ENCODE results near the gene TAB2.
"Not testable (repeated sequence)": the region's sequence is repeated elsewhere in the genome, so short reads cannot be mapped to it uniquely, and the experiment has no call there.

The TAB2 gene

DNA sequence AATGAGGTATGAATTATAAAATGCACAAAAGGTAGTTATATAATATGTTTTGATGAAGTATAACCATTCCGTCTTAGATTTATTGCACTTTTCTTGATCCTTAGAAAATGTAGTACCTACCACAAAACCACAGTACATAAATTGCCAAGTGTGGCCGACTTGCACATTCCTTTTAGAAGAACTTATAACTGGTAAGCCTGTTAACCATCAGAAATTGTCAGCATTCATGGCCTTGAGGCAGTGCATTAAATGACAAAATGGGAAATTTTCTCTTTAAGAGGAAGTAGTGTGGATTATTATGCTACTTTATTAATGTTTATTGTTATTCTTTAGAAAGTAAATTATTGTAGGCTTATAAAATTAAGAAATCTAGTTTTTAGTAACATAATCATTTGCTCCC is 29.6 kb downstream of the TAB2 start:
- no peak overlapping the region for H3K4me3 ChIP-seq (replicated peaks; ENCODE audit: low read depth, low read length)
- TF ChIP-seq, protein P1, sequence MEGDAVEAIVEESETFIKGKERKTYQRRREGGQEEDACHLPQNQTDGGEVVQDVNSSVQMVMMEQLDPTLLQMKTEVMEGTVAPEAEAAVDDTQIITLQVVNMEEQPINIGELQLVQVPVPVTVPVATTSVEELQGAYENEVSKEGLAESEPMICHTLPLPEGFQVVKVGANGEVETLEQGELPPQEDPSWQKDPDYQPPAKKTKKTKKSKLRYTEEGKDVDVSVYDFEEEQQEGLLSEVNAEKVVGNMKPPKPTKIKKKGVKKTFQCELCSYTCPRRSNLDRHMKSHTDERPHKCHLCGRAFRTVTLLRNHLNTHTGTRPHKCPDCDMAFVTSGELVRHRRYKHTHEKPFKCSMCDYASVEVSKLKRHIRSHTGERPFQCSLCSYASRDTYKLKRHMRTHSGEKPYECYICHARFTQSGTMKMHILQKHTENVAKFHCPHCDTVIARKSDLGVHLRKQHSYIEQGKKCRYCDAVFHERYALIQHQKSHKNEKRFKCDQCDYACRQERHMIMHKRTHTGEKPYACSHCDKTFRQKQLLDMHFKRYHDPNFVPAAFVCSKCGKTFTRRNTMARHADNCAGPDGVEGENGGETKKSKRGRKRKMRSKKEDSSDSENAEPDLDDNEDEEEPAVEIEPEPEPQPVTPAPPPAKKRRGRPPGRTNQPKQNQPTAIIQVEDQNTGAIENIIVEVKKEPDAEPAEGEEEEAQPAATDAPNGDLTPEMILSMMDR (IDR thresholded peaks at IDR 0.05; ENCODE audit: low read depth, low read length, missing control alignments) = no peak
- no peak for DNase-seq (ENCODE audit: extremely low read depth, low read depth)

DNA sequence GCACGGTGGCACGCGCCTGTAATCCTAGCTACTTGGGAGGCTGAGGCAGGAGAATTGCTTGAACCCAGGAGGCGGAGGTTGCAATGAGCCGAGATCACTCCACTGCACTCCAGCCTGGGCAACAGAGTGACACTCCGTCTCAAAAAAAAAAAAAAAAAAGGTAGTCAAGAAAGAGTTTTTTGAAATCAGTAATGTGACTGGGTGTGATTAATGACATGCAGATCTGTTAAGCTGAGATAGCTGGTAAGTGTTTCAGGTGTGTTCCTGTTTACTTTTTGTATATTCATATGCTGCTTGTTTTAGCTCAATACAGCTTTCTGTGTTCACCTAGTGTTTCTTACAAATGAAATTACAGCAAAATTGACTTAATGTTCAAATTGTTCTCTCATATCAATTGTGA is 31.8 kb downstream of the TAB2 start:
- not testable (repeated sequence) for DNase-seq (ENCODE audit: extremely low read depth, low read depth); H3K4me3 ChIP-seq (replicated peaks; ENCODE audit: low read depth, low read length)

DNA sequence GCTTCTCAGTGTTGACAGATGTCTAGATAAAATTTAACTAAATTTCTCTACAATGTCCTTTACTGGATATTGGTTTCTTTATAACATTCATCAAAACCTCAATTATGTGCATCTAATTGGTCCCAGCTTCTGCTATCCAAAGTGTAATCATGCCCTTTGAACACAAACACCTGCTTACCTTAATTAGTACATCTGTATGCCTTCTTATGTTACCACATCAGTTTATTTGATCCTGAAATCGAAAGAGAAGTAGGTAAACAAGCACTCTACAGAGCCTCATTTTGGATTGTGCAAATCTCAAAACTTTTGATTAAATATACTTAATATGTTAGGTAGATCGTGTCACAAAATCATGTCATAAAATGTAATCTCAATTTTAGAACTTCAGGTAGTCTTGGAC is 36.5 kb downstream of the TAB2 start:
- DNase-seq (ENCODE audit: extremely low read depth, low read depth) = no peak
- H3K4me3 ChIP-seq (replicated peaks; ENCODE audit: low read depth, low read length) = no peak overlapping the region
- TF ChIP-seq, protein P1 (IDR thresholded peaks at IDR 0.05; ENCODE audit: low read depth, low read length, missing control alignments) = no peak

DNA sequence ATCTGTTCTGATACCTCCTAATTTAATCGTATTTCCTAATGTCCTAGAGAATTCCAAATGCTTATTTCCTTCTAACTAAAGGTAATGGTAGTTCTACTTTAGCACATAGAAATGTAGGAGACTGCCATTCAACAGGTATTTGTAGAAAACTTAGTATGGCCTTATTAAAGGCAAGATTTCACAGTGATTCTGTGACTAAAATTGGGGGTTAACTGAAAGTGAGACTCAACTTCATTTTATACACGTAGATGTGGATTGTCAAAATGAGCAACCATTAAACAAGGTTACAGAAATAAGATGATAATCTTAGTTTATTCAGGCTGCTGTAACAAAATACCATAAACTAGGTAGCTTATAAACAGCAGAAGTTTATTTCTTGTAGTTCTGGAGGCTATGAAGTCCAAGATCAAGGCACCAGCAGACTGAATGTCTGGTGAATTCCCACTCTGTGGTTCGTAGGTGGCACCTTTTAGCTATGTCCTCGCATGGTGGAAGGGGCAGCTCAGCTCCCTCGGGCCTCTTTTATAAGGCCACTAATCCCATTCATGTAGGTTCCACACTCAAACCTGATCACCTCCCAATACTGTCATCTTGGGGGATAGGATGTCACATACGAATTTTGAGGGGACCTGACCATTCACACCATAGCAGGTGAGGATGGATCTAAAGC is 38.7 kb downstream of the TAB2 start:
- TF ChIP-seq, protein P1 (IDR thresholded peaks at IDR 0.05; ENCODE audit: low read depth, low read length, missing control alignments) = no peak

DNA sequence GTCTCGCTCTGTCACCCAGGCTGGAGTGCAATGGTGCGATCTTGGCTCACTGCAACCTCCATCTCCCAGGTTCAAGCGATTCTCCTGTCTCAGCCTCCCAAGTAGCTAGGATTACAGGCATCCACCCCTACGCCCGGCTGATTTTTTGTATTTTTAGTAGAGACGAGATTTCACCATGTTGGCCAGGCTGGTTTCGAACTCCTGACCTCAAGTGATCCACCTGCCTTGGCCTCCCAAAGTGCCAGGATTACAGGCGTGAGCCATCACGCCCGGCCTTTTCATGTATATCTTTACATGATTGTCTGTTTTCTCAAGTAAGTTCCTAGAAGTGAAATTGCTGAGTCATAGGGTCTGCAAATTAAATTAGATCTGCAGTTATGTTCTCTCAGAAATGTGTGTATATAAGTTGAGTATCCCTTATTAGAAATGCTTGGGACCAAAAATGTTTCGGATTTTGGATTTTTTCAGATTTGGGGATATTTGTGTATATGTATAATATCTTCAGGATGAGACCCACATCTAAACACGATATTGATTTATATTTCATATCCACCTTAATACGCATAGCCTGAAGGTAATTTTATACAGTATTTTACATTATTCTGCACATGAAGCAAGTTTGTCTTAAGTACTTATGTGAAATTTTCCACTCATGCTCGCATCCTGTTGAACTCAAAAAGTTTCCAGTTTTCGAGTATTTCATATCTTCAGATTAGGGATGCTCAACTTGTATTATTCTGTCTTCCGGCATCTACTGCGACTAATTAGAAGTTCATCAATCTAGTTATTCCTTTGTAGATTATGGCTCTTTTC is 40.4 kb downstream of the TAB2 start:
- no peak for DNase-seq (ENCODE audit: extremely low read depth, low read depth)

More for the DNA sequence above, 38.7 kb downstream of the TAB2 start:
- no peak for DNase-seq (ENCODE audit: extremely low read depth, low read depth)
- H3K4me3 ChIP-seq (replicated peaks; ENCODE audit: low read depth, low read length) = no peak overlapping the region

DNA sequence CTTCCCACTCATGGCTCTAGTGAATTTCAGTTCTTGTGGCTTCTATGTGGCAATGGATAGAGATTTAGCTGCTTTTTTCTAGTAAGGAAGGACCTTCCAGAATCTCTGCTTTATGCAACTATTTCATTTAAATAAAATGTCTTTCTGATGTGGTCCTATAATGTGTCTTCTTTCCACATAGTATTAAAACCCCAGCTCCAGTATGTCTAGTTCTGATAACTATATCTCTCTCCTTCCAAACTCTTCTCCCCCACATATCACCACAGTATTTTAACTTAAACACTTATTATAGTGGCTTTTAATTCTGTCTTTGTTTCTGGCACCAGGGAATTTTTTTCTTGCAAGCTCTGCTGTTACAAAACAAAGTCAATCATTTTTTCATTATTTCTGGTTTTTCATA is 41.9 kb downstream of the TAB2 start:
- no peak for DNase-seq (ENCODE audit: extremely low read depth, low read depth)
- TF ChIP-seq, protein P1 (IDR thresholded peaks at IDR 0.05; ENCODE audit: low read depth, low read length, missing control alignments) = no peak
- H3K4me3 ChIP-seq (replicated peaks; ENCODE audit: low read depth, low read length) = no peak overlapping the region

More for the DNA sequence above, 40.4 kb downstream of the TAB2 start:
- no peak overlapping the region for H3K4me3 ChIP-seq (replicated peaks; ENCODE audit: low read depth, low read length)
- TF ChIP-seq, protein P1 (IDR thresholded peaks at IDR 0.05; ENCODE audit: low read depth, low read length, missing control alignments) = no peak

DNA sequence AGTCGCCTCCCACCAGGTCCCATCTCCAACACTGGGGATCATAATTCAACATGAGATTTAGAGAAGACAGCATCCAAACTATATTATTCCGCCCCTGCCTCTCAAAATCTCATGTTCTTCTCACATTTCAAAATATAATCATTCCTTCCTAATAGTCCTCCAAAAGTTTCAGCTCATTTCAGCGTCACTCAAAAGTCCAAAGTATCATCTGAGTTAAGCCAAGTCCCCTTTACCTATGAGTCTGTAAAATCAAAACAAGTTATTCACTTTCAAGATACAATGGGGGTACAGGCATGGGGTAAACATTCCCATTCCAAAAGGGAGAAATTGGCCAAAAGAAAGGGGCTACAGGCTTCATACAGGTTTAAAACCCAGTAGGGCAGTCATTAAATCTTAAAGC is 43.0 kb downstream of the TAB2 start:
- no peak for DNase-seq (ENCODE audit: extremely low read depth, low read depth)
- no peak overlapping the region for H3K4me3 ChIP-seq (replicated peaks; ENCODE audit: low read depth, low read length)
- TF ChIP-seq, protein P1 (IDR thresholded peaks at IDR 0.05; ENCODE audit: low read depth, low read length, missing control alignments) = no peak
